ENCODE results near the gene PXK.

PXK gene

DNA sequence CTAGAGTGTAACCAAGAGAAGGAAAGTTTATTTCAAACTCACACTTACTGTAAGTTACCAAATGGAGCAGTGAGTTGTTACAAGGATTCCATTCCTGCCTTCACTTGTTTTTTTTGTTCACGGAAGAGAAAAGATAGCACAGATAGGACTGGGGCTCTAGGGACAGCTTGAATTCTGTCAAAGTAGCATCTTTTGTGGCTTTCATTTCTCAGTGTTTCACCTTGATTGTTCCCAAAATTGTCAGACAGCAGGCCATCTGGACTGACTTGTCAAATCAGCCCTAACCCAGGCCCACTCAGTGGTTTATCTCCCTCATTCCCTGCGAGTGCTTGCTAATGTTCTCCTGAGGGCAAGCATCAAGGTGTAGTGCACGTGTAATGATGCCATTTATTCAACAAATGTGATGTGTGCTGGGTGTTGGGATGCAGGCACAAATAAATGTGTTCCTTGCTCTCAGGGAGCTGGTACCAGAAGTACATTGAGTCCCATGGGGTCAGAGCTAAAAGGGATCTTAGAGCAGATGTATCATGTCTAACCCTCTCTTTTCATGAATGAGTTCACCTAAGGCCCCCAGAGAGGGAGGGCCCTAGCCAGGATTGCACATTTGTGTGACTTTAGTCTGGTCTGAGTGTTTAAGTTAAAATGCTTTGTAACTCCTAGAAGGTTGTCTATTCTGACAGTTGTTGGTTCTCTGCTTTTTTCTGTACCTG is 51.8 kb downstream of the PXK start:
- no peak for DNase-seq

DNA sequence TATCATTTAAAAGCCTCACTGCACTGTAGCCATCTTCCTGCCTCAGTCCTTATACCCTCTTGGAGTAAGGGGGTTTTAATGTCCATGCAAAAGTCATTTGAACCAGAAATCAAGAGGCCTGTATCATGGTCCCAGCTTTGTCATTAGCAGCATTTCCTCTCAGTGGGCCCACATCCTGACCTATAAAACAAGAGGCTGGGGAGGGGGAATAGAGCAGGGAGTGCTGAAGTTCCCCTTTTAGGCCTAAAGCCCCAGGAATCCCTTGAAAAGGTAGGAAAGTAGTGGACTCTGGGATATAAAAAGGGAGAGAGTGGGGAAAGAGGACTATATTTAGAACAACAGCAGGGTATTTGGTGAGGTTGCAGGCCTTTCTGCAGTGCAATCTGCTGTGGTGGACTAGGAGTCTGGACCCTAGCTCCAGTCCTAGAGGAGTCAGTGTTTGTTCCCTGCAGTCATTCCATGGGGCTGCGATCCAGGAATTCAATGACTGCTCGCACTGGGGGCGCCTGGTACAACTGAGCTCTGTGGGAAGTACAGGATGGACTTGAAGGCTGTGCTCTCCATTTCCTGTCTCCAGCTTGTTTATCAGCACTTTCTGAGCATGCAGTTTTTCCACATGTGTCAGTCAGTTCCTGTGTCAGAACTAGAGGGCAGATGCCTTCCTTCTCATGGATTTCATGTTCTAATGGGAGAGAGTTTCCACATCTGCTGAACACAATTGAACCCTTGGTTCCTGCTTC is 54.1 kb downstream of the PXK start:
- DNase-seq = no peak

DNA sequence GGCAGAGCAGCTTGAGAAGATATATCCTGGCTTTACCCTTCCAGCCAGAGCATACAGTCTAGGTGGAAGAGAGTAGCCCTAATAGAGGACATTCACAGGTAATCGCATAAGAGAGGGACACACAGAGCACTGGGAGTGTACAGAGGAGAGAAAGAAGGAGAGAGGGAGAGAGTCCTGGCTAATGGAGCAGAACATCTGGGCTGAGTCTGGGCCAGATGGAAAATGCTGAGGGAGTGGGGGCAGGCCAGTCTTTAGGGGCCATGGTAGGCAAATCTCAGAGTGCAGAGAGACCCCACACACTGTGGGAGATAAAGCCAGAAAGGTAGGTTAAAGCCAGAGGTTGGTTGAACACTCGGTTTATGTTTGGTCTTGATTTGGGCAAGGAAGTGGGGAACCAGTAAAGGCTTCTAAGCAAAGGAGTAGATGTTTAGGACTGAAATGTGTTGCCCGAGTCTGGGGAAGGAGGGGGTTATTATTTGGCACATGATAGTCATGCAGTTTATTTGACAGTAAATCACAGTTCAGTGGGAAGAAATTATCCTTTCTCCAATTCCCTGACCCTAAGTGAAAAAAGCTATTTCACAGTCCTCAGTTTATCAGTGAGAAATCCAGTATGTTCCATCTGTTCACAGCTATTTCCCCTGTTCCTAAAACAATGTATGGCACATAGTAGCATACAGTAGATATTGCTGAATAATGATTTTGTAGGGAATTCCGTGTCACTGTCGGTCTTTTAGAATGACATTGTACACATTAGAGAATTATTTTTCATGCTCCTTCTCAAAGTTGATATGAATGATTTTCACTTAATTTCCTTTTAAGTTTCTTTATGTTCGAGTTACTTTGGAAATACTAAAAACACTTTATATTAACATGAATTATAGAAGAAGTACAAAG is 55.2 kb downstream of the PXK start:
- no peak for DNase-seq

DNA sequence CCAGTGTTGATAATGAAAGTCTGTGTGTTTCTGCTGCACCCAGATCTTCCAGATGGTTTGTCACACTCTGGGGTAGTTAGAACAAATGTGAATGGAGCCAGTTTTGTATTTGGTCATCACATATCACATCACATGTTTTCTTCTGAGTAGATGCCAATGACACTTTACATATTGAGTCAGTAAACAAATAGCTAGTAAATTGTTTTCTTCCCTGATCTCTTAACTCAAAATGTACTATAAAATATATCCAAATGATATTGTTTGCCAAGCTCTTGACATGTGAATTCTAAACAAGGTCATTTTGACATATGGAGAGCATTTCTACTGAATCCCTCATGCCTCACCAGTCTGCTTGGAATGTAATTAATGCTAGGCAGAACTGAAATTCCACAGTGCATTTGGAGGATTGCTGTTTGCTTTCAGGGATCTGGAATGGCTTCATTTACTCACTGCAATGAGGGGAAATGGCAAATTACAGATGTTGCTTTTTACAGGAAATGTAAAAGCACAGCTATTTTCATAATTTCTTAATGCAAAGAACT is 55.9 kb downstream of the PXK start:
- no peak for DNase-seq

DNA sequence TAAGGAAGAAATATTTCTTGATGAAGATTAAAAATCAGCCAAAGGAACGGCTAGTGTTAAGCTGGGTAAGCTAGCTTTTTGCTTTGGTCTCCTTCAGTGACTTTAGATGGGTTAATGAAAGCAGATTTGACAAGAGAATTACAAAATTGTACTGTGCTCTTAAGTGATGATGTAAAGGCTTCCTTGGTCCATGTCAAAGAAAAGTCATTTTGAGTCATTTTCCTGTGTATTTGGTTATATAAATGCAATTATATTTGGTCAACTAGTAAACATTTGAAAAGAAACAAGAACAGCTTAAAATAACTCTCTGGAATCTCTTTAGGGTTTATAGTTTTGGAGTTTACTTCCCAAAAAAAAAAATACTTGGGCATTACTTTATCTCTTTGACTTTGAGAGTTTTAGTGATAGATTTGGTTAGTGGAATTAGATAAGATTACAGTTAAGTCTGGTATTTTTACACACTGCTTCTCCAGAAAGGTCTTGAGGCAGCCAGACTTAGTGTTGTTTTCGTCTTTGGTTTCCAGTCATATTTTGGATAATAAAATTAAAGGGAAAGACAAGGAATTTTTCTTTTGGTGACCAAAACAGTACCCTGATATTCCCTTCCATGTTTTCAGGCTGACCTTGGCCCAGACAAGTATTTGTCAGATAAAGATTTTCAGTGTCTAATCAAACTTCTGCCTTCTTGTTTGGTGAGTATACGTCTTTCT is 58.6 kb downstream of the PXK start:
- no peak for DNase-seq

DNA sequence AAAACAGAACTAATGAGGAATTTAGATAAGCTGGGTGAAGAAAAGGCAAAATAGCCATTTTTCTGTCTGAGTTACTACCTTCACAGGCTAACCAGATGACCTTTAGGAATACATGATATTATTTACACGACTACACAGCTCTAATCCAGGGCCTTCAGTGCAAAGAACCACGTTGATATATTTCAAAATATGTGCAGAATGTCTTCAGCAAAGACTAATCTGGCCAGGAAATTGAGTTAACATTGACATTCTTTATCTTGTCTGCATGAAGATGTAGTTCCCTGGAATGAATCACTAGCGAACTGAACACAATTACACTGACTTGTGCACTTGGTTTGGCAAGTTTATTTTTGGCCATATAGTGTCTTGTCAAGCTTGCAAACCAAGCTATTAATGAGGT is 59.5 kb downstream of the PXK start:
- DNase-seq = no peak

DNA sequence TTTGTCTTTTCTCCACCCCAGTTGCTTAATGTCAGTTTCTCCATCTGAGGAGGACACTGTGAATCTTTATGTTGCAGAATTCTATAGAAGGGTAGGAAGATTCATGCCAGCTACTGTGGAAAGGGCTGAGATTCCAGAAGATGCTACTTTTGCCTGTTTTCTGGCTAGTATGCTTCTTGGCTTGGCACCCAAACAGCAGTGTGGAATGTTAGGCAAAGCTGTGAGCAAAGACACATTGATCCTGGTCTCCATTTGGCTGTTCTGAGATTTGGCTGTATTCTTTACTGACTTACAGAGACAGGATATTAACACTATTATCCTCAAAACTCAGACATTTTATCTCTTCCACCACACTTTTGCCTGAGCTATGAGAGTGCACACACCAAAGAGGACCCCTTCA is 61.6 kb downstream of the PXK start:
- no peak for DNase-seq

DNA sequence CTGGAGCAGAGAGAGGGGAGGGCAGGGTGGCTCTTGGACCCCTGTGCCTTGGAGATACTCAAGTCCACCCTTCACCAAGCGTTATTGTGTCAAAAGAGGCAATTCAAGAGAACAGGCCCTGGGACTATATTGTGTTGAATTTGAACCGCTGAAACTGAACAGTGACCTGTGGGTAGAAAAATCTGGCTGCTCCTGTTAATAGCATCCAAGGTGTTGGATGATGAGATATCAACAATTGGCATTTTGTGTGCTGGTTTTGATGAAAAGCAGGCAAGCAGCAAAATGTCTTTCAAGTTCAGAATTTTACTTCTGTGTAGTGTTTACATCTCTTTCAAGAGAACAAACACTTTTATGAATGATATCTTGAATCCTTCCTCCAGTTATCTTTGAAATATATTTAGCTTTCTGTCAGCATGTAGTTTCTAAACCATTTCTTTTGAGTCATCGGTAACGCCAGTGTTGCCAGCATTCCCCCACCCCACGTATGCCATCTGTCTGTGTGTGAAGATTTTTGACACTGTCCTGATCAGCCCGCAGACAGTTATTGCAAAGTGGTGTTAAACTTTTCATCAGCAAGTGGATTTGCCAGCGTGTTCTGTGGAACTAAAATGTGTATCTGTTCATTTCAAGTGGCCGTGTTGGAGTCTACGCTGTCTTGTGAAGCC is 66.1 kb downstream of the PXK start:
- no peak for DNase-seq

DNA sequence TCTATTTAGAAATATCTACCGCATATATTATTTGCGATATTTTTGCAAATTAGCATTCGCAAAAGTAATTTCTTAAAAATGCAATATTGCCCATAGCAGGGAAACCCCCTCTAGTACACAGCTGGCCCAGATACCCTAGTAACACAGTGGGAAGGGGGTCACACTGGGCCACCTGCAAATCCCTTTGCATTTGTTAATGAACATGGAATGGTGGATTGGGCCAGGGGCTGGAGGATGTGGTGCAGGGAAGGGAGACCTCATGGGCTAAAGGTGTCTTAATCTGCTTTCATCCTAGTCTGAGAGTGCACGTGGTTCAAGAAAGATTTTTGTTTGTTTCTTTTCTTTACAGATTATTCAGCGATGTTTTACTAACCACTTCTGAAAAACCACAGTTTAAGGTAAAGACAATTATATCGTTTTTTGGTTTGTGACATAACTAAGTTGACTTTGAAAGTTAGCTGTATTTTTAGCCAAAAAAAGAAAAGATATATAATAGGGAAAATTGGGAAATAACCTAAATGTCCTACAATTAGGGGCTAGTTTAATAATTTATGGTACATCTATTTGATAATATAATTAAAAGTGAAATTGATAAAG is 70.9 kb downstream of the PXK start:
- no peak for DNase-seq

DNA sequence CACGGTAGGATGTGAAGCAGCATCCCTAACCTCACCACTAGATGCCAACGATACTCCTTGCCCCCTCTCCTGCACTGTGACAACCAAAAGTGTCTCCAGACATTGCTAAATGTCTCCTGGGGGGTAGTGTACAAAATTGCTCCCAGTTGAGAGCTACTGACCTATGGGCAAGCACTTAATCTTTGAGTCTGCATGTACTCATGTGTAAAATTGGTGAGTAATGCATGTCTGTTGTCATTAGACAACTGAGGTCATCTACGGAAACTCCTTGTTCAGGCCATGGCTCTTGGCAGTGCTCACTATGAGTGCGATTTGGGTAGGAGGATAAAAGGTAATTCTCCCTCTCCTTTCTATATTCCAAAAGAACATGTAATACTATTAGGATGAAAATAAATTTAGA is 71.7 kb downstream of the PXK start:
- DNase-seq = no peak

DNA sequence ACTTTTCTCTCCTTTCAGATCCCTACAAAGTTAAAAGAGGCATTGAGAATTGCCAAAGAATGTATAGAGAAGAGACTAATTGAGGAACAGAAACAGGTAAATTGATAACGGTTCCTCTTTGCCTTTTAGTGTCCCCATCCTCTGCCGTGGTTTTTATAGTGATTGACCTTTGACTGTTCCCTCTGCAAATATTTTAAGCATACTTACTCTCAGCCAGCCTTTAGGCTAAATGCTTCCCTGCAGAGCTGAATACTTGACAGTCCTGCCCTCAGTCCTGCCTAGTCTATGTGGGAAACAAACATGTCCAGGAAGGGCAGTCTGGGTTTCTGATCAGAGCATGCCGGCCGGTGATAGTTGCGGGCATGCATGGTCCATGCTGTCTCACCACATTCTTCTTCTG is 76.2 kb downstream of the PXK start:
- DNase-seq = no peak

DNA sequence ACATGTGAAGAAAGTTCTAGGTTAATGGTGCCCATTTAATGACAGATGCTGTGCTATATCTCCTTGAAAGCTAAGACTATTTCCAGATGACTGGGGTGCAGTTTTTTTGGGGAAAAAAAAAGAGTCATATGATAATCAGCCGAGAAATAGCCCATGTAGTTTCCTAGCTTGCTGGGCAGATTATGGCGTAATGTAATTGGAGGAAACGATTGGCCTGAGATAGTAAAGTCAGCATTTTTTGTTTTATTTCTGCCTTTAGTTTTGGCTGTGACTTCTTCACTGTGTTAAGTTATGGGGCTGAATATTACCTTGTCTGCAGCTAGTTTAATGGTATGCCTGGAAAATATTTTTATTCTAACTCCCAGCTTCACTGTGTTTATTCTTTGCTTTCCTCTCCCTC is 77.0 kb downstream of the PXK start:
- DNase-seq = no peak

DNA sequence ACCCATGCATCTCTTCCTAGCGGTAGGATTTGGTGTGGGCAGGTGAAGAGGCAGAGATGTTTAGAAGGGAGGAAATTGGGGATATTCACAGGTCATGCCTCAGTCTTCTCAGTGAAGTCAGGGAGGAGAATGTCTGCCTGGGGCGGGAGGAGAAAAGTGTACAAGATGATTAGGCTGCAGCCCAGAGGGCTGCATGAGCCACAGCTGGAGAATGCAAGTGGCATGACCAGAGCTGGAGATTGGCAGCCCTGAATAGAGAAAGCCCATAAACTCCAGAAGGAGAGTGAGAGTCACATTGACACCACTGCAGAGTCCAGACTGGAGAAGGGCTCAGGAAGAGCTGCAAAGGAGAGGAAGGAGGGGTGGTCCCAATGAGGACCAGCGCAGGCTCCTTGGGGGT is 78.3 kb downstream of the PXK start:
- DNase-seq = no peak

DNA sequence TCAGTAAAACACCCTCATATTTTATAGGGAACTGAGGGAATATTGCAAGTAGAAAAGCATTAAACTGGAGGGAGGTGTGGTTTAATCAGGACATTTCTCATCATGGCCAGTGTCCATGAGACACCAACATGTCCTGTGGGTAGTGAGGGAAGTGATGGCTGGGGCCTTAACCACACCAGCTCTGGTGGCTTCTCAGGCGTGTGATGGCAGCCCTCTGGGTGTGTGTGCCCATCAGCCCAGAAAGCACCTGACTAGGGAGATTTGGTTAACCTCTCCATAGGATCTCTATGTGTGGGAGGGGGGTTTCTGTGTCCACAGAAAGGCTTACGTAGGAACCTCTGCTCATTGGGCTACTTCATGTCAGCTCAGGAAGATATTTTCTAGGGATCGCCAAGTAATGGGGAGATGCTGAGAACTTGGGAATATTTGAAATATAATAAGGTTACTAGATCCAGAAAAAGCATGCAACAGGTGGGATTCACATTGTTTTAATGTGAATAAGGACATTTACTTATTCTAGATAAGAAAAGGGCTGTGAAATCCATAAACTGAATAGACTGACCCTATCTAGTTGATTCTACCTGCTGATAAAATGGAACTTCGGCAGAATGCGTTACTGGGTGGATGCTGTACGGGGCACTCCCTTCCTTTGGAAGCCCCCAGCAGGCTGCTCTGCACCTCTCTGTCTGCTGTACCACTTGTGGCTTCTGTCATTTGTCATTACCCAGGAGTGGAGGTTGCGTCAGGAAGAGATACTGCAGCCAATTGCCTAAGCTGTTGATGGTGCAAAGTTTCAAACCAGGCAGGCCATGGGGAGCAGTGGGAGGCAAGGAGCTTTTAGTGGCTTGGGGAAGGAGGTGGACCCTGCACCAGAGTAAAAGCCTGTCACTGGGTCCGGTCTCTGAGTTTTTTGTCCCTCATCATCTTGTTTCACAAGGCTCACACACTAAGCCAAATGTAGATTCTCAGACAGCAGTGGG is 79.4 kb downstream of the PXK start:
- no peak for DNase-seq

DNA sequence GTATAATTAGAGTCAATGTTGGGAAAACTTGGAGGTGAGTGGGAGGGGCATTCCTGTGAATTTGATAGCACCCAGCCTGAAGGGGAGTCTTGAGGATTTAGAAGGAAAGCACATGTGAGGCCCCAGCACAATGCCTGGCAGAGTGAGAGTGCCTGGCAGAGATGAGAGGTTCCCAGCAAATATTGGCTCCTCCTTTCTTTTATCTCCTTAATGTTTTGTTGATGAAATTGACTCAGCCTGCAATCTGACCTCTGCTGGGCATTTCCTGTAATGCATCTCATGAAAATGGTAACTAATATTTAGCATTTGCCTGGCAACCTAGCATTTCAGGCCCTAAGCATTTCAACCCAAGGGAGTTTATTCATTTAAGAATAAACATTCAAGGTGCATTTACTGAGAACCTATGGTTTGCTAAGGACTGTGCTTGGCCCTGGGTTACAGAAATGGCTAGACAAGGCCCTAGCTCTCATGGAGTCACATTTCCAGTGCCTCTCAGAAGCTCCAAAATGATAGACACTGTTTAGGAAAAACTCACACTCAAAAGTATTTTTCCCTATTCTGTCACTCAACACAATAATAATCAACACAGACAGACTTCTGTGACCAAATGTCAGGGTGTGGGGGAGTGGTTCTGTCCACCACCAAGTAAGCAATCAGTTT is 82.0 kb downstream of the PXK start:
- peak; percentile 13 to 30 for DNase-seq

DNA sequence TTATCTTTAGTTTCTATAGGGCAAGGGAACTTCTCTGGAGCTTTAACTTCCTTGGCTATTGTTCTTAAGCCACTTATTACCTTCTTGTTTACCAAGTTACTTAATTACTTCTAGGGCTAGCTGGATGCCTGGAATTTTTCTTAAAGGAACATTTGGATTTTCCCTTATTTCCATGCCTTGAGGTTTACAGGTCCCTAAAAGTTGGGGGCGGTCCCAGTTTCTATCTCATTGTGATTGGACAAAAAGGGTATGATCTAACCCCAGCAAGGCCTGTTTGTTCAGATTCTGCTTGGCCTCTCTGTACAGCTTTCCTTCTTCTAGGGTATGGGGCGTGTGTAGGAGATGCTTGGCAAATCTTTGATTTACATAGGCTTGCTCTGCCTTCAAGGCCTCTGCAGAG is 83.5 kb downstream of the PXK start:
- no peak for DNase-seq

DNA sequence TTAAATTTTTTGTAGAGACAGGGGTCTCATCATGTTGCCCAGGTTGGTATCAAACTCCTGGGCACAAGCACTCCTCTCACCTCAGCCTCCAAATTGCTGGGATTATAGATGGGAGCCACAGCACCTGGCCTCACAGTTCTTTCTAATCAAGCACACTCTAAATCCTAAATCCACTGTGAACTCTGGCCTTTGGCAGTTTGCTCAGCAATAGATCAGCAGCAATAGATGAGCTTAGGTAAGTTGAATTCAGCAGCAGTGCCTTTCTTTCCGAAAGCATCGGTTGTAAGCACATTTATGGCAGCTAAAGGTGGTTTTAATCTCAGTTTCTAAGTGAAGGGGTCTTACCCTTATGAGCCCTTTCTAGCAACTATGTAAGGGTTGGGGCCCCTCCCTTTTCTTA is 84.4 kb downstream of the PXK start:
- DNase-seq = no peak

DNA sequence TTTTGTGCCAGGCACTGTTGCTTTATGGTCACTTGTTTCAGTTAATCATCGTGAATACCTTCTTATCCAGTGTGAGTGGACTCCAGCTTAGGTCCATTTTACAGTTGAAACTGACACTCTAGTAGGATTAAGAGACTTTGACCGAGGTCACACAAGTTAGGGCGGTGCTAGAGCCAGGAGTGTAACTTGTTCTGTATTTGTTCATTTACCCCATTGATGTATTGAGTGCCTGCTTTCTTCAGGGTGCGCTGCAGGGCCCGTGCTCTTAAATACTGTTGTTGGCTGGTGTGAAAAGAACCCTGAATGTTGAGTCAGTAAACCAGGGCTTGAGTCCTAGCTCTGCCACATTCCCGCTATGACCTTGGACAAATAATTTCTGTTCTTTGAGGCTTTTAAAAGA is 85.5 kb downstream of the PXK start:
- DNase-seq = no peak

DNA sequence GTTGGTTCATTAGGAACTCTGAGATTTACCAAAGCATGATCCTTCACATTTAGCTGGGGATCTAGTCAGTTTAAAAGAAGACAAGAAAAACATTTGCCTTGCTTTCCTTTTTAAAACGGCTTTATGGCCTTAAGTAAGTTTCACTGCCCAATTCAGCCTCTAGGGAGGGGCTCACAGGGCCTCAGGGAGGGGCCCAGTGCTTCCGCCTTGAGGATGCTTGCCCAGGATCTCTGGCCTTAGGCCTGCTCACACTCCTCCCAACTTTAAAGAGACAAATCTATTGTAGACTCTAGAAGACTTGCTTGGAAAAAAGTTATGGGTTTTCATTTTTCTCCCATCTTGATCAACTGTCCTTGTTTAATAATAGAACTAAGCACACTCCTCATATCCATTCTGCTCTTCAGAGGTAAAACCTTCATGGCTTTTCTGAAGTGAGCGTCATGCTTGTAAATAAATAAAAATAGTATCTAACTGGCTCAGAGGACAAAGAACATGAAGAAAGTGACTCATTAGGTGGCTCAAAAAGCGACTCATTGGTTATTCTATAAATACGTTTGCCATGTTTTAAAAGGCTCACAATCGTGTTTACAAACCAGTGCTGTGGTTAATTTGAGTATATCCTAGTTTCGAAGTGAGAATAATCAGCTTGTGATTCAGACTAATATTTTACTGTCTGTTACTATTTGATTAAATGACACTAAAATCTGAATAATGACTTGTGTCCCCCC is 87.3 kb downstream of the PXK start:
- DNase-seq = no peak

Data from stimulated activated CD4-positive, alpha-beta T cell treated with anti-CD3 and anti-CD28 coated beads, Interleukin-4, amount 100 ng/mL, for 4 hours (primary cell).